ENCODE results near the gene WNT8A. TPM values are rescaled to one million over a fixed set of nuclear protein-coding genes. Genes with fewer than 3 reads are reported as not detected.

The WNT8A gene, protein sequence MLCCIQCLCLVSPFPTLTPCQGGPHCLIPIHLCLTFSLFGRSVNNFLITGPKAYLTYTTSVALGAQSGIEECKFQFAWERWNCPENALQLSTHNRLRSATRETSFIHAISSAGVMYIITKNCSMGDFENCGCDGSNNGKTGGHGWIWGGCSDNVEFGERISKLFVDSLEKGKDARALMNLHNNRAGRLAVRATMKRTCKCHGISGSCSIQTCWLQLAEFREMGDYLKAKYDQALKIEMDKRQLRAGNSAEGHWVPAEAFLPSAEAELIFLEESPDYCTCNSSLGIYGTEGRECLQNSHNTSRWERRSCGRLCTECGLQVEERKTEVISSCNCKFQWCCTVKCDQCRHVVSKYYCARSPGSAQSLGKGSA
- not detected for total RNA-seq

DNA sequence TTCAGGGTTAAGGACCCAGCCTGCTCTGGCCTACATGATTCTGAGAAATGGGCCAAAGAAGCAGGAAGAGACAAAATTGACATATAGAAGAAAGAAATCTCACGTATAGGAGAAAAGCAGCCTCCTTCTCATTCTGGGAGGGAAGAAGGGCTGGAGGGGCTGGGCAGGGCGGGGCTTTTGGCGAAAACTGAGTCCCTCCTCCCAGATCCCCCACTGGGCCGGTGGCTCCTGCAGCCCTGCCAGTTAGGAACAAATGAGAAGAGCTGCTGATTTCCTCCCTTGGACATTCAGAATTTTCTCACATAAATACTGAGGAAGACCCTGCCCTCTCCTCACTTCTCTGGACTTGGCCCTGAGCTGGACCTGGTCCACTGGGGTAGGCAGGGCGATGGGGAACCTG, at the start of gene WNT8A:
Gene WNT8A, plus strand, starts transcription at position 332 of the 400 bp plus-strand sequence. CDS start 95 bp downstream, outside the sequence.
- DNase-seq (no peak), ATAC-seq (no peak)
- no peaks in the 10 kb centered on the region for H3K27me3 ChIP-seq
- WGBS, 2 donors = 83 to 91% methylated on average over 5 of the region's 5 CpGs
- H3K4me3 ChIP-seq = no peak within 1 kb of the TSS
- TF ChIP-seq, protein P1, sequence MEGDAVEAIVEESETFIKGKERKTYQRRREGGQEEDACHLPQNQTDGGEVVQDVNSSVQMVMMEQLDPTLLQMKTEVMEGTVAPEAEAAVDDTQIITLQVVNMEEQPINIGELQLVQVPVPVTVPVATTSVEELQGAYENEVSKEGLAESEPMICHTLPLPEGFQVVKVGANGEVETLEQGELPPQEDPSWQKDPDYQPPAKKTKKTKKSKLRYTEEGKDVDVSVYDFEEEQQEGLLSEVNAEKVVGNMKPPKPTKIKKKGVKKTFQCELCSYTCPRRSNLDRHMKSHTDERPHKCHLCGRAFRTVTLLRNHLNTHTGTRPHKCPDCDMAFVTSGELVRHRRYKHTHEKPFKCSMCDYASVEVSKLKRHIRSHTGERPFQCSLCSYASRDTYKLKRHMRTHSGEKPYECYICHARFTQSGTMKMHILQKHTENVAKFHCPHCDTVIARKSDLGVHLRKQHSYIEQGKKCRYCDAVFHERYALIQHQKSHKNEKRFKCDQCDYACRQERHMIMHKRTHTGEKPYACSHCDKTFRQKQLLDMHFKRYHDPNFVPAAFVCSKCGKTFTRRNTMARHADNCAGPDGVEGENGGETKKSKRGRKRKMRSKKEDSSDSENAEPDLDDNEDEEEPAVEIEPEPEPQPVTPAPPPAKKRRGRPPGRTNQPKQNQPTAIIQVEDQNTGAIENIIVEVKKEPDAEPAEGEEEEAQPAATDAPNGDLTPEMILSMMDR (IDR thresholded peaks at IDR 0.05) = no peak
- TF ChIP-seq POLR2A (IDR thresholded peaks at IDR 0.05) = no peak
- H3K4me1 ChIP-seq = no peaks in the 10 kb centered on the region
- intact Hi-C loops (cut with DNase I) = no loop called here
- no peaks in the 10 kb centered on the region for H3K9me3 ChIP-seq
- no peaks in the 10 kb centered on the region for H3K36me3 ChIP-seq (replicated peaks in 1 of 2; ENCODE audit: insufficient read depth in 1 of 2, low read depth in 2 of 2)
- H3K27ac ChIP-seq = no peak within 1 kb of the TSS

DNA sequence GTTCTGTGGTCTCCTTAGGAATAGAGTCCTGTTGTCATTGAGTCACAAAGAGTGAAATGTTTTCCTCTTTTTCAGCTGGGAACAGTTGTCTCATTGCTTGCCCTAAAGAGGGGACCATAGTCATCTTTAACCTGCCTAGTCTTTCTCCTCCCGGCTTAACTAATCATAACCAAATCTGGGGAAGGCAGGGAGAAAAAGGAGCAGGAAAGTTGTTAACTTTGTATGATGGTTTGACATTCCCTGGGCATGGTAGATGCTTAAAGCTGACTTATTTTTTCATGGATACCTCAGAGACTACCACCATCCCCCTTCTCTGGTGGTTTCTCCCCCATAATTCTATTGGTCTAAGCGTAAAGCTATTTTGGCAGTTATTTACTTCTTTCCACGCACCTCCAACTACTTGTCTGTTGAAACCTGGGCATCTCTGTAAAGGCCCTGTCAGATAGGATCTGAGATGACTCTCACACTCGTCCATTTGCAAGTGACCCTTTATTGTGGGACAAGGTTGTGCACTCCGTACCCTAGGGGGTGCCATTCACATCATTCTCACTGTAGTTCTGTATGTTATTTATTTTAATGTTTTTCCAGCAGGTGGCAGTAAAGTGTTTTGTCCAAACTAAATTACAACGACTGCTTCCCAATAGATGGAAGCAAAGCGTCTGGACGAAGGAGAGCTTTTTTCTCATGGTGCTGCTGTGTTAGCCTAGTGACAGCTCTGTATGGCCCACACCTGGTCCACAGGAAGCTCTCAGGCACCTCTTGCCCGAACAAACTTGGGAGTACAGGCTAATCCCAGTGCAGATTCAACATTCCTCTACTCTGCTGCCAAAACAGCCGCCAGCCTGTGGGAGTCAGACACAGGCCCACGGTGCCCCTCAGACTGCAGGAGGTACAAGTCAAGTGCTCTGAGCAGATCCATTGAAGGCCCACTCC, 48.0 kb upstream of the WNT8A start:
- Histone ChIP-seq H3K4me3 (no peak overlapping the region), H3K36me3 (replicated peaks in 1 of 2; ENCODE audit: insufficient read depth in 1 of 2, low read depth in 2 of 2) (no peaks in the 10 kb centered on the region), H3K27ac (no peak overlapping the region), H3K9me3 (no peaks in the 10 kb centered on the region), H3K27me3 (no peaks in the 10 kb centered on the region), H3K4me1 (peaks cover 23% of the 10 kb centered on the region)
- TF ChIP-seq, protein P1 (IDR thresholded peaks at IDR 0.05) = peak; percentile 79 to 99 (median 96)
- TF ChIP-seq POLR2A (IDR thresholded peaks at IDR 0.05) = no peak
- peak; percentile 69 for ATAC-seq
- intact Hi-C loops (cut with DNase I) = loop anchor here (10.0 kb wide), 1 partner anchor 271 kb away; no protein-coding TSS in a partner anchor
- DNase-seq = peak; percentile 68 to 81 (median 74)
- WGBS, 2 donors = 22 to 33% methylated on average over 9 to 11 of the region's 11 CpGs

DNA sequence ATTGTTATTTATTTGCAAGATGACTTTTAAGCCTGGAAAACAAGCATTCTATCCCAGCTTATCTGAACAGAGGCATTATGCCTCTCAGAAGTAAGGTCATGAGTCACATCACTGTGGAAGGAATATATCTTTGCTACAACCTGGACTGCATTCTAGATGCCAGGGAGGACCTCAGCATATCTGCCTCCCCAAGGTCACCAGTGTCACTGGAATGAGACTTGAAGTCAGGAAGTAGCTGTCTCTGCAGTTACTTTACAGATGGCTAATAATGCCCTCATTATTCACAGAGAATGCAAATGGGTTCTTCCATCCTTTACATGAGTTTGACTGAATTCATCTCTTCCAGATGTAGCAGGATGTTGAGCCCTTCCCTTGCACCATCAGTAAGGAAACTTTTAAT, 46.6 kb upstream of the WNT8A start:
- TF ChIP-seq POLR2A (IDR thresholded peaks at IDR 0.05) = no peak
- TF ChIP-seq, protein P1 (IDR thresholded peaks at IDR 0.05) = no peak
- Histone ChIP-seq H3K9me3 (no peaks in the 10 kb centered on the region), H3K27me3 (no peaks in the 10 kb centered on the region), H3K4me1 (peaks cover 11% of the 10 kb centered on the region), H3K4me3 (no peak overlapping the region), H3K27ac (no peak overlapping the region), H3K36me3 (replicated peaks in 1 of 2; ENCODE audit: insufficient read depth in 1 of 2, low read depth in 2 of 2) (no peaks in the 10 kb centered on the region)
- ATAC-seq = no peak
- no peak for DNase-seq
- intact Hi-C loops (cut with DNase I) = loop anchor here (10.0 kb wide), 1 partner anchor 272 kb away; no protein-coding TSS in a partner anchor

DNA sequence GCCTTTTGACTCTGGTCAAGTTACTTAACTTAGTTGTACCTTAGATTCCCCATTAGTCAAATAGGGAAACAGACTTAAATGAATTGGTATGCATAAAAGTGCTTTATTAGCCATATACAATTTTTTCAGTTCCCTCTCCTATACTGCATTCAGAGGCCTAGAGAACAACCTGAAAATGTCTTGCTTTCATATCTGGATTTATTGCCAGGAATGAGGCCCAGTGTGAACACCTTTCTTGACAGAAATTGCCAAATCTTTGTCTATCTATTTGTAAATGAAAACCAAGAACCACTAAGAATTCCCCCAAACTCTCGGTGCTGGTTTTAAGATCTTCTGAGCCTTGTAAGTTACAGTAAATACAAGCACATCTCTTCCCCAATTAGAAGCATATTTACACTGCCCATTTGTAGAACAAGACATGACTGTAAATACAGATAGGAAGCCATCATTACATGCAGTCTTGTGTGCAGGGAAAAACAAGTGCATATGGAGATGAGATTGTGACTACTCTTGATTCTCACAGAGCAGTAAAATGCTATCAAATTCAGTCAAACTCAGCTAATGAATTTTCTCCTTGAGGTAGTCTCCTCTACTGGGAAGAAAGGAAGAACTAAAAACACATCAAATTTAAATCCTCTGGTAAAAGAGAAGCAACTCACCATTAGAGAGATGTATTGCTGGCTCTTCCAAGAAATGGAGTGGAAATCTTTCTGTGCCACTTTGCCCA, 45.8 kb upstream of the WNT8A start:
- Histone ChIP-seq H3K4me1 (peaks cover 11% of the 10 kb centered on the region), H3K4me3 (no peak overlapping the region), H3K27ac (no peak overlapping the region), H3K9me3 (no peaks in the 10 kb centered on the region), H3K27me3 (no peaks in the 10 kb centered on the region), H3K36me3 (replicated peaks in 1 of 2; ENCODE audit: insufficient read depth in 1 of 2, low read depth in 2 of 2) (no peaks in the 10 kb centered on the region)
- DNase-seq = no peak
- intact Hi-C loops (cut with DNase I) = loop anchor here (10.0 kb wide), 1 partner anchor 273 kb away; no protein-coding TSS in a partner anchor
- ATAC-seq = no peak
- no peak for TF ChIP-seq POLR2A (IDR thresholded peaks at IDR 0.05)
- TF ChIP-seq, protein P1 (IDR thresholded peaks at IDR 0.05) = no peak
- 72 to 80% methylated on average over 1 of the region's 1 CpG for WGBS, 2 donors
